CD4-positive, alpha-beta T cell treated with Interleukin-6 at 100 ng/mL for 8 hours (primary cell): Measurements from ENCODE around the gene STAM.
A peak's percentile ranks its signal among the peaks of the same experiment; 100 is the strongest.
"Not testable (repeated sequence)": the region's sequence is repeated elsewhere in the genome, so short reads cannot be mapped to it uniquely, and the experiment has no call there.

ENCODE experiments used
- DNase-seq: peaks from one replicate; pipeline ENCODE4 v3.0.0-alpha.2; 2020; ENCODE audit warnings: mixed read lengths, low spot score

The STAM gene

DNA sequence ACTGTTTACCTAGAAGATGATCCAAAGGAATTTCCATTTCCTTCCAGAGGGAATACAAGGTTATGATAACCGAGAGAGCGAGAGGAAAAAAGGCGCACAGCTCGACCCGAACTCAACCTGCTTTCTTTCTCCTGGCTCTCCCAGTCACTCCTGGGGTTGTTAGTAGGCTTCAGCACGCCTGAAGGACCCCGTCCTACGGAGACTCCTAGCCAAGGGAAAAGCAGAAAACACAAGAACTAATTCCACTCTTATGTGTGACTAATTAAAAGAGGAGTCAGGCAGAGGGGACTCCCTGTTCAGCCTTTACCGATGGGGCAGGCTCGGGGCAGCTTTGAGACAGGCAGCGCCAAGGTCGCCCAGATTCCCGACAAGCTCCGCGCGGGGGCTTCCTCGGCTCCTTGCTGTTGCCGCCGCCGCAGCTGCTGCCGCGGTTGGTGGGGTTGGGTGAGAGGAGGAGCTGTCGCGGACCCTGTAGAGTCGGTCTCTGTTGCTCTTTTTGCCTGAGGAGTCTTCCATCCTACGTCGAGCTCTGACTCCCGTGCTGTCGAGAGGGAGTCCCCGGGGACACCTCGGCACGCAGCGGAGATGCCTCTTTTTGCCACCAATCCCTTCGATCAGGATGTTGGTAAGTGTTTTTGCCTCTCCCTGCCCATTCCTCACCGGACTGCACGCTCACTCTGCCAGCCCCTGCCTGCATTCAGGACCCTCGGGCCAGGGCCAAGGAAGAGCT is at the start of gene STAM:
Gene STAM (plus strand): TSS at position 397 of the 730 bp plus-strand sequence. CDS start 189 bp downstream, at position 586.
- peak; percentile 92 for DNase-seq

DNA sequence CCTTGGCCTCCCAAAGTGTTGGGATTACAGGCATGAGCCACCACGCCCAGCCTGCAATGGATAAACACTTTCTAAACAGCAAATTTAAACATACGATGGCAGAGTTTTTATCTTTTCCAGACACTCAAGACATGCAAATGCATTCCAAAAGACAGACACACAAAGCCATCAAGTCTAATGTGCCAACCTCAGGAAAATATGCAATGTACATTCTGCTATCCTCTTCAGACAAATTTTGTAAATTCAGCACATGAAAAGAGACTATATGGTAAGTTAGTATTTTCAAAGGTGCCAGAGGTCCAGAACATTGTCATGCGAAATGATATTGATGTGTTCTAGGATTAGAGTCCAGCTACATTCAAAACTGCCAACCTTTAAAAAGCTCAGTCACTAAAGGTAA is 46.6 kb upstream of the STAM start:
- no peak for DNase-seq

DNA sequence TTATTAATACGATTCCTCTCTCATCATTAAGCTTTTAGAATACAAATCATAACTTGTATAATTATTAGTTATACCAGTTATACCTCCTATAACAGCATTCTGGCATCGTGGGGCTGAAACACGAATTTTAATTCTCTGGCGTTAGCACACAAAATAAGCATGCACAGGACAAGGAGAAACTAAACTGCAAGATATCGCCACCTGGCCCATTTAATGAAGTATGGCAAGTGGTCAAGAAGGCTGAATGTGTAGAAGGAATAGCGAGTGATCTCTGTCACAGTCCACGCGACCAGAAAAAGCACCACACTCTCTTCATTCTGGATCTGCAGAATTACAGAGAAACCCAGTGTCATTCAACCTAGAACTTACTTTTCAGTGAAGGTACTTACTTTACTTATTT is 44.9 kb upstream of the STAM start:
- no peak for DNase-seq

- no peak for DNase-seq
Observed at GRCh38 chr10:17605936-17606335, 38.0 kb upstream of the STAM start.

DNA sequence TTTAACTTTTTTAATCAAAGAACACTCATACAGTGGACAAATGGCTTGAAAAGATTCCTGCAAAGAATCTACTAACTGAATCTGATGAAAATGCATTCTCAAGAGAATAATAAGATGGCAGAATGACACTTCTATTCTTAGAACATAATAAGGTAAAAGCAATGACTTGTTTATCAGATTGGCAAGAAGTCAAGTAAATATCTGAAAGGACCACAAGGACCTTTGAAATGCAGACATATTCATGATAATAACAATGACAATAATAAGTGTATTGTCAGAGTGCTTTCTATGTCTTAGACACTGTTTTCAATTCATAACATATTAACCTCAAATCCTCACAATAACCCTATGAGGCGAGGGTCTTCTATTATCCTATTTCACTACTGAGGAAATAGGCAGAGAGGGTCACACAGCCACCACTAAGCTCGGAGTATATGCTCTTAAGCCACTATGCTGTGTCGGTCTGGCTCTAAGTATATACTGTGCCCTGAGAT is 37.4 kb upstream of the STAM start:
- DNase-seq, result no peak

DNA sequence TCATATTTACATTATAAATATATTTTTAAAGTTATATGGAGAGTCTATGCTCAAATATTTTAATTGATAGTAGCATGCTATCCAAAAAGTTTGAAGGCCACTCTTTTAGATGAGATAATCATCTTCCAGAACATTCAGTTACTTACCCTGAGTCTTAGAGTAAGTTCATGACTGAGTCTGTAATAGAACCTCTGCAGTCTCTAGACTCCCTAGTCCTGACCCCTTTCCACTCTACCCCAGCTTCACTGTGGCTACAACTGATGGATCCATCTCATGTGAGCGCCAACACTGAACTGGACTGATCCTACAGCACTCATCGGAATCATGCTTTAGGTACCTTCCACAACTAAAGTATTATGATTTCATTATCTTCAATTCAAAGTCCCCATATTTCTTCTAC is 36.9 kb upstream of the STAM start:
- no peak for DNase-seq

DNA sequence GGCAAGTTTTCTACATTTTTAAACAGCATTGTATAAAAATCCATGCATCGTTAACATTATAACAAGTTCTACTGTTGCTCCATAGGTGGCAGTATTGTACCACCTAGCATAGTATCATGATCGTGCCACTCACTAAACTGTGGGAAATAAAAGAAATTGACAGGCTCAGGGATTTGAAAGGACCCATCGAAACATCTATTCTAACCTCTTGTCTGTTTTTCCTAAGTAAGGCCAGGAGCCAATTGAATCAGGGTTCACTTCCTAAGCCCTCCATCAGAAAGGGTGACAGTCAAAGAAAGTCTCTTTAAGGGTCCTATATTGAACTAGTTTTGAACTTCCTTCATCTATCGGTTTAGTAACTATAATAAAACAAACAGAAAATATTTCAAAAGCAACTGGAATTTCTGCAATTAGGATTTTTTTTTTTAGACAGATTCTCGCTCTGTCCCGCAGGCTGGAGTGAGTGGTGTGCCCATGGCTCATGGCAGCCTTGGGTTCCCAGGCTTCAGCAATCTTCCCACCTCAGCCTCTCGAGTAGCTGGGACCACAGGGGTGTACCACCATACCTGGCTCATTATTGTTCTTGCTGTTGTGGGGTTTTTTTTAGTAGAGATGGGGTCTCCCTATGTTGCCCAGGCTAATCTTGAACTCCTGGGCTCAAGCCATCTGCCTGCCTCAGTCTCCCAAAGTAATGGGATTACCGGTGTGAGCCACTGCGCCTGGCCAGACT is 36.2 kb upstream of the STAM start:
- peak; percentile 55 for DNase-seq

GRCh38 chr10:17609523-17610079 is 34.4 kb upstream of the STAM start:
- no peak for DNase-seq

GRCh38 chr10:17616403-17617030 is 27.4 kb upstream of the STAM start:
- peak; percentile 2 for DNase-seq

- peak; percentile 27 for DNase-seq
Observed at GRCh38 chr10:17617031-17617911, 26.7 kb upstream of the STAM start, which contains the start of gene HACD1. TSS of gene HACD1 (minus strand) at chr10:17617374. CDS start at chr10:17617339, 35 bp downstream.

GRCh38 chr10:17622061-17622460 is 21.9 kb upstream of the STAM start:
- DNase-seq, result no peak

DNA sequence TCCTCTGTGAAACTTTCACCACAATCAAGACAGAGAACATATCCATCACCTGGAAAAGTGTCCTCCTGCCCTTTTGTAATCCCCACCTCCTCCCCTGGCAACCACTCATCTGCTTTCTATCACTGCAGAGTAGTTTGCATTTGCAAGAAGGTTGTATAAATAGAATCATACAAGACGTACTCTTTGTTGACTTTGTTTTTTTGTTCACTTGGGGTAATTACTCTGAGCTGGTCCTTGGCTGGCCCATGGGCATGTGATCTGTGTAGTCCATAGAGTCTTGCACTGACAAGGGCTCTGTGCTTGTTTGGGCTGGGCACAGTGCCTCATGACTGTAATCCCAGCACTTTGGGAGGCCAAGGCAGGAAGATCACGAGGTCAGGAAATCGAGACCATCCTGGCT is 19.0 kb upstream of the STAM start:
- no peak for DNase-seq

DNA sequence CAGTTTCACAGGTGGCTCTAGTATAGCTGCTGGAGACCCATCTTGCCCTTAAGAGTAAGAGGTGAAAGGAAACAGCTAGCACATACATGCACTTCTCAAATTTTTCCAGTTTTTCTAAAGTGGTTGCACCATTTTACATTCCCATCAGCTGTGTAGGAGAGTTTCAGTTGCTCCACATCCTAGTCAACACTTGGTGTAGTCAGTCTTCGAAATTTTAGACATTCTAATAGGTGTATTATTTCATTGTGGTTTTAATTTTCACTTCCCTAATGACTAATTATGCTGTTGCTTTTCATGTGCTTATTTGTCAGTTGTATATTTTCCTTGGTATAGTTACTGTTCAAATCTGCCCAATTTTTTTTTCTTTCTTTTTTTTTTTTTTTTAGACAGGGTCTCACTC is 17.3 kb upstream of the STAM start:
- DNase-seq, result no peak

DNA sequence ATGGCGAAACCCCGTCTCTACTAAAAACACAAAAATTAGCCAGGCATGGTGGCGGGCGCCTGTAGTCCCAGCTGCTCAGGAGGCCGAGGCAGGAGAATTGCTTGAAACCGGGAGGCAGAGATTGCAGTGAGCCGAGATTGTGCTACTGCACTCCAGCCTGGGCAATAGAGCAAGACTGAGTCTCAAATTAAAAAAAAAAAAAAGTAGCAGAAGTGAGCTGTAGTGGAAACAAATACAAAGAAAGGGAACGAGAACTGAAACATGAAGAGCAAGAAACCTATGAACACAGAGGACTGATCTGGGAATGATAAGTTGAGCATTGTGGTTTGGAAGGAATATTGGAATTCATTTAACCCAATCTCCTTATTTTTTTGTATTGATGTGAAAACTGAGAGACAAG is 11.4 kb upstream of the STAM start:
- DNase-seq, result not testable (repeated sequence)

GRCh38 chr10:17633353-17633752 is 10.6 kb upstream of the STAM start:
- no peak for DNase-seq

DNA sequence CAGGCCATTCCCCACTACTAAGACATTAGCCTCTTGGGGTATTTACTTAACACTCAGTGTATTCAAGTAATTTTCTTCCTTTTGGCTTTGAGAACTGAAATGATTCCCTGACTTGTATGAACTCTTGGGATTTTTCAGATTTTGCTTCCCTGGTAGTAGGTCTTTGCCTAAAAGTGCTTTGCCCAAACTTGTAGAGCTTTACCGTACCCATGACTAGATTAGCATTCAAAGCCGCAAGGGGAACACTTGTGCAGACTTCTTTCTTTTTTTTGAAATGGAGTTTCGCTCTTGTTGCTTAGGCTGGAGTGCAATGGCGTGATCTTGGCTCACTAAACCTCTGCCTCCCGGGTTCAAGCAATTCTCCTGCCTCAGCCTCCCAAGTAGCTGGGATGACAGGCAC is 6.1 kb upstream of the STAM start:
- DNase-seq, result no peak

GRCh38 chr10:17640331-17640816 is 3.6 kb upstream of the STAM start:
- no peak for DNase-seq

- DNase-seq, result no peak
Observed at GRCh38 chr10:17643339-17643754, 604 bp upstream of the STAM start.

DNA sequence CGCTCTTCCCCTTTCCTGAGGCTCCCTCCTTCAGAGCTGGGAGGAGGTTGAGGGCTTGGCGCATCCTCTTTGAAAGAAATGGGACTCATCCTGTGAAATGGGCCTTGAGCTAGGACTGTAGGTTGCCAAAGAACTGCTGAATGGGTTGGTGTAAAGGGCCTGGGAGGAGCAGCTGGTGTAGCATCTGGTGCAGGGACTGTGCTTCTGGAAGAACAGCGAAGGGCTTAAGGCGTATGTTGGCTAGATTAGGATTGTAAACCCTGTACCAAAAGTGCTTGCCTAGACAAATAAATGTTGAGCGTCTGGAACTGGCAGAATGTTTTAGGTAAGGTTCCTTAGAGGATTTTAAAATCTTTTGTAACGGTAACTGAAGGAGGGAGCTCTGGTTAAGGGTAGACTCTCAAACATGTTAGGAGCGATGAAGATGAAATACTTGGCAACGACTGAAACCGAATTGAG is 563 bp downstream of the STAM start:
- peak; percentile 6 for DNase-seq

DNA sequence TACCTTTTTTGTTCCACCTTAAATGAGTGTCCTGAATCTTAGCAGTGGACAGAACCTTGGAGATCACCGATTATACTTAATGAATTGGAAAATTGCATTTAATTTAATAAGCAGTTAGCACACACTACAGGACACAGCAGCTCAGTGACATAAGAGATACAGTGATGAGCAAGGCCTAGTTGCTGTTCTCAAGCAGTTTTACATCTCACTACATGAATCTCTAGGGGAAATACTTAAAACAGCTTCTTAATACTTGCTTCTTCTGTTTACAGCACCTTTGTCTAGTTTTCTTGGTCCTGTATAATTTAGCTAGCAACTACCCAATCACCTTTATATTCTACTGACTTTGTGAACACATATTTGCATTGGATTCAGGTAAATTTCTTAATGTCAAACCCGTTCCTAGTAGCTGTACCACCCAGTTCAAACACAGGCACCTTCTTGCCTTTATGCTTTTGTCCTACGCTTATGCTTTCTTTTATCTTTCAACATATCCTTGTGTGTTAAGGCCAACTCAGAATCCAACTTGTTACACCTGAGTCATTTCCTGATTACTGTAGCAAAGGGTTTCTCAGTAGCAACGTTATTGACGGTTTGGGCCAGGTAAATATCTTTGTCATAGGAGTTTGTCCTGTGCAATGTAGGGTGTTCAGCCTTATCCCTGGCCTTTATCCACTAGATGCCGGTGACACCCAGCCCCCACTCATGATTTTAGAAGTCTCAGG is 1.8 kb downstream of the STAM start:
- DNase-seq, result peak; percentile 39

- no peak for DNase-seq
Observed at GRCh38 chr10:17647326-17647725, 3.4 kb downstream of the STAM start.
